Measurements from ENCODE around the gene ARID2.

The ARID2 gene

GRCh38 chr12:45729233-45730083, at the start of gene ARID2:
ARID2 (plus strand) TSS chr12:45729706; CDS start chr12:45729837, 131 bp downstream.
- DNase-seq (ENCODE audit: low read depth in 3 of 3), result peak; percentile 34 to 56 (median 49)

GRCh38 chr12:45680362-45680761, 49.1 kb upstream of the ARID2 start:
- DNase-seq (ENCODE audit: low read depth in 3 of 3), result no peak

- DNase-seq (ENCODE audit: low read depth in 3 of 3), result no peak
These were observed 48.0 kb upstream of the ARID2 start for GRCh38 chr12:45681465-45681864.

DNA sequence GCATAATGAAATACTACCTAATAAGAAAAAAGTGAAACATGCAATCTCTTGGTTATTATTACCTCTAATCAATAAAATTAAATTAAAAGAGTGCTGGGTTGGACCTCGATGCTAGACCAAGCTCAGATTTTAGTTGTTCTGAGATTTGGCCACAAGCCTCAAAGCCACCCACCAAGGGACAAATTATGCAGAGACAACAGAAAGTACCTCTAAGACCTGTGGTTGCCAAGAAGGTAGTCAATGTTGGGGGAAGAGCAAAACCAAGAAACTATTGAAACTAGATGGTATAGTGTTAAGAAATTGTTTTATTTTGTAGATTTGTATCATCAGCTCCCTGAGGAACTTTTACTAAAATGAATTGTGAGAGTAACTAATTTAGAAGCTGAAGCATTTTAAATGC, 43.8 kb upstream of the ARID2 start:
- DNase-seq (ENCODE audit: low read depth in 3 of 3), result no peak

- no peak for DNase-seq (ENCODE audit: low read depth in 3 of 3)
These were observed 42.2 kb upstream of the ARID2 start for GRCh38 chr12:45687081-45688015.

DNA sequence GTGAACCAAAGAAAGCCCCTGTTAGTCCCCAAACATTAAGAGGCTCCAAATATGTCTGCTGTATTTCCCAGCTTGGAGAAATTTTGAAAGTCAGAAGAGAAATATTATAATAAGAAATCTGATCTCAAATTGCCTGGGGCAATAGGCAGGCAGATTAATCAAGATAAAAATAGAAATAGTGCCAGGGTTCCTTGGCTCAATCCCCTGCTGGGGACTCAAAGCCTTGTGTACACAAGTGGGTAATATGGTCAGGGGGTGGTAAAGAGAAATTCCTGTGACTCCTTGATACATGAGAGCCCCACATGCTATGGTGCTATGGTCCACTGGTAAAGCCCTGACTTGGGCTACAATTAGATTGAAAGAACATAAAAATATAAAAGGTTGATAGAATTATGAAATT, 41.3 kb upstream of the ARID2 start:
- DNase-seq (ENCODE audit: low read depth in 3 of 3), result no peak

DNA sequence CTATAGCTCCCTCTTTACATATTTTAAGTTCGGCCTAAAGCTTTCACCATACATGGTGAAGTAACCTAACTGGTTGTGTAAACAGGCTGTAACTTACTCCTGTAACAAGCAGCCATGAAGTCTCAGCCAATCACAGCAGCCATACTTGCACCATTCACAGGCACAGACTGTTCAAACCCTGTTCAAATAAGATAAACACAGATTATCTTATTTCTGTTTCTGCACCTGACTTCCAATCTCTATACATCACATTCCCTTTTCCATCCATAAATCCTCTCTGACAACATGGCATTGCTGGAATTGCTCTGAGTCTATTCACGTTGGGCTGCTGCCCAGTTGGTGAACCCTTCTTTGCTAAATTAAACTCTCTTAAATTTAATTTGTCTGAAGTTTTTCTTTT, 34.5 kb upstream of the ARID2 start:
- no peak for DNase-seq (ENCODE audit: low read depth in 3 of 3)

DNA sequence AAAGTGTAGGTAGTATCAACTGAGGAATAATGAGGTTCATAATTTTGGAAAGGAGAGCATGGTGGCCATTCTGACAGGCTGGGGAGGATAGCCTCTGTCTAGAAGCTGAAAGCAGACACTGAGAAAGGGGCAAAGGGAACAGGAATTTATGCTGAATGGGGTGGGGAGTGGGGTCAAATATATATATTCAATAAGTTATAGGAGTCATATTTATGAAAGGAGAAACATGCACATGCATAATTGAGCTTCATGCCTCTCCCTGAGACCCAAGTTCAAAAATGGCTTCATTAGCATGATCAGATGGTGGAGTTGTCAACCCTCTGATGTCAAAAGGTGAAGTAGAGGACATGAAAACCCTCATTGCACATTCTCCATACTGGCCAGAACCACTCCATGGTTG, 33.9 kb upstream of the ARID2 start:
- no peak for DNase-seq (ENCODE audit: low read depth in 3 of 3)

GRCh38 chr12:45696049-45696448, 33.5 kb upstream of the ARID2 start:
- no peak for DNase-seq (ENCODE audit: low read depth in 3 of 3)

GRCh38 chr12:45697371-45697770, 32.1 kb upstream of the ARID2 start:
- no peak for DNase-seq (ENCODE audit: low read depth in 3 of 3)

DNA sequence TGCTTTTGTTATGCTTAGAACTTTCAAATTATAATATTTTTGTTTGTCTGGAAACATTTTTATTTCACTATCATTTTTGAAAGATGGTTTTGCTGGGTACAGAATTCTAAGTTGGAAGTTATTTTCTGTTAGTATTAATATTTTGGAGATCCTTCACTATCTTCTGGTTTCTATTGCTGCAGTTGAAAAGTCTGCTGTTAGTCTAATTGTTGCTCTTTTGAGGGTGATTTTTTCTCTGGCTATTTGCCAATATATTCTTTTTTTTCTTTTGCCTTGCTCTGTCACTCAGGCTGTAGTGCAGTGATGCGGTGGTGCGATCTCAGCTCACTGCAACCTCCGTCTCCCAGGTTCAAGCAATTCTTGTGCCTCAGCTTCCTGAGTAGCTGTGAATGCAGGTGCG, 28.2 kb upstream of the ARID2 start:
- DNase-seq (ENCODE audit: low read depth in 3 of 3), result no peak

- DNase-seq (ENCODE audit: low read depth in 3 of 3), result no peak
These were observed 25.6 kb upstream of the ARID2 start for GRCh38 chr12:45703942-45704341.

DNA sequence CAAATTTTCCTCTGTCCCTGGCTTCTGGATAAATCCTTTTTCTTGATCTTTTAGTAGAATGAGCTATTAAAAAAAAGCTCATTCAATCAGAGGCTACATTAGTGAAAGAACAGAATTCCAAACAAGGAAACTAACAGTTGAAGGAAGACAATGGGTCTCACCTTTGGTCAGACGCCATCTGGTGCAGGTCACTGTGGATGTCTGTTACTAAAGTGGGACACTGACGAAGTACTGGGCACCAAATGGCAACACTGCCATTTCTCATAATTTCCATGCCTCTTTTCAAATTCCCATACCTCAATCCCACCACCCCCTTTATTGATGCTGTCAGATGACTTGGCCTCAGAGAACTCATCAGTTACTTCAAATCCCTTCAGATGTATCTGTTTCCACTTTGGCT, 24.5 kb upstream of the ARID2 start:
- DNase-seq (ENCODE audit: low read depth in 3 of 3), result no peak

DNA sequence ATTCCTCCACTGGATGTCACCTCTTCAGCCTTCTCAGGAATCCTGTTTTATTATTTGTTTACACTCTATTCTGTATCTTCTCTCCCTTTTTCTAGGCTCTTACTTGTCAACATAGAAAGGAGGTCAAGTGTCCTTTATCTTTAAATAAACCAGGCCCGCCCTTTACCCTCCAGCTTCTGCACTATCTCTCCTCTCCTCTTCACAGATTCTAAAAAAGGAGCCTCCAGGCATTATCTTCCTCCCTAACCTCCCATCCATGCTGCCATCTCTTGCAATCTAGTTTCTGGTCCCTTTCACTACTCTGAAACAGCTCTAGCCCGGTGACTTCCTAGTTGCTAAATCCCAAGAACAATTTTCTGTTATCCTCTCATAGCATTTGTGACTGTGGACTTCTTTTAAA, 24.1 kb upstream of the ARID2 start:
- no peak for DNase-seq (ENCODE audit: low read depth in 3 of 3)

DNA sequence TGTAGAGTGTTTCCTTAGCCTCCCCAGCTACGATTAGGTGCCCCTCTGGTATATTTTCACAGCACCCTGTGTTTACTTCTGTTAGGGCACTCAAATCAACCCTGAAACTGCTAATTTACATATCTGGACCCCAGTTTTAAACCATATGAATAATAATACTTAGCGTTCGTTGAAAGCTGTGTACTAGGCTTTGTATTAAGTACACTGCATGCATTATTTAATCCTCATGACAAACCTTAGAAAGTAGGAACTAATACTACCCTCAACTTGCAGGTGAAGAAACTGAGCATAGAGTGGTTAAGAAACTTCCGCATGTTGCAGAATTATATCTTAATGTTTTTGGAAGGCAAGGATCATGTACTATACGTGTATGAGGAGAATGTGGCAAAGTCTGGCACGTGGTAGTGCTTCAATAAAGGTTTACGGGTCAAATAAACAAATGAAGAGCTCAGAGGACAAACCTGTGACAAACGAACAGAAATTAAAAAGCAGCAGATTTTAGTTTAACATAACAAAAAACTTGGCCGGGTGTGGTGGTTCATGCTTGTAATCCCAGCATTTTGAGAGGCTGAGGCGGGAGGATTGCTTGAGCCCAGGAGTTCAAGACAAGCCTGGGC, 22.2 kb upstream of the ARID2 start:
- no peak for DNase-seq (ENCODE audit: low read depth in 3 of 3)

- DNase-seq (ENCODE audit: low read depth in 3 of 3), result no peak
These were observed 21.1 kb upstream of the ARID2 start for GRCh38 chr12:45708363-45708762.

- DNase-seq (ENCODE audit: low read depth in 3 of 3), result no peak
These were observed 20.6 kb upstream of the ARID2 start for GRCh38 chr12:45708901-45709300.

DNA sequence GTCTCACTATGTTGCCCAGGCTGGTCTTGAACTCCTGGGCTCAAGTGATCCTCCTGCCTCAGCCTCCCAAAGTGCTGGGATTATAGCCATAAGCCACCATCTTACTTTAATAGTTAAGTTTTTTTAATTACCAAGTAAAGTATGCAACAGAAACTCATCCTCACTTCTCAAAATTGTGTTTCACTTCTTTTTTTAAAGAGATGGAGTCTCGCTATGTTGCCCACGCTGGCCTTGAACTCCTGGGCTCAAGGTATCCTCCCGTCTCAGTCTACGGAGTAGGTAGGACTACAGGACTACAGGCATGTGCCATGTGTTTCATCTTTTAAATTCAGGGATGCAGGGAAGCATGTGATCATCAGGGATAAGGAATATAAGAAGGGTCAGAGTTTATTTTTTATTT, 17.2 kb upstream of the ARID2 start:
- DNase-seq (ENCODE audit: low read depth in 3 of 3), result no peak

- DNase-seq (ENCODE audit: low read depth in 3 of 3), result no peak
These were observed 16.4 kb upstream of the ARID2 start for GRCh38 chr12:45713078-45713477.

- no peak for DNase-seq (ENCODE audit: low read depth in 3 of 3)
These were observed 11.2 kb upstream of the ARID2 start for GRCh38 chr12:45718306-45718705.

GRCh38 chr12:45720069-45720468, 9.4 kb upstream of the ARID2 start:
- DNase-seq (ENCODE audit: low read depth in 3 of 3), result no peak

- no peak for DNase-seq (ENCODE audit: low read depth in 3 of 3)
These were observed 8.1 kb upstream of the ARID2 start for GRCh38 chr12:45721369-45721768.
